Kidney (tissue), 14 donors: Measurements from ENCODE around the gene ARAP1. TPM values are rescaled to one million over a fixed set of nuclear protein-coding genes. Genes with fewer than 3 reads are reported as not detected.
A peak's percentile ranks its signal among the peaks of the same experiment; 100 is the strongest.
"Not testable (repeated sequence)": the region's sequence is repeated elsewhere in the genome, so short reads cannot be mapped to it uniquely, and the experiment has no call there.

Source experiments
- DNase-seq, 5 donors: peaks; one replicate each; pipeline ENCODE4 v3.0.0-alpha.2; 2013 to 2020
- FAIRE-seq: peaks from 2 replicates; lab custom pipeline; 2012; peaks lifted over from hg19 to GRCh38; lab: Jason Lieb, UNC
- H3K27ac ChIP-seq, 2 donors: one replicate each; pipeline ENCODE4 v1.7.0; 2013; ENCODE audit warnings: low read depth in 2 of 2, low read length in 2 of 2, inconsistent platforms in 1 of 2
- H3K27me3 ChIP-seq: one replicate; pipeline ENCODE4 v1.7.1; 2013; ENCODE audit warnings: low read length, inconsistent platforms; ENCODE audit not compliant: control insufficient read depth, insufficient read depth
- H3K36me3 ChIP-seq, 3 donors: one replicate each; pipeline versions ENCODE4 v1.7.0 to v1.7.1; 2013; ENCODE audit warnings: low read length in 3 of 3, control low read depth in 1 of 3, inconsistent platforms in 1 of 3; ENCODE audit not compliant: insufficient read depth in 3 of 3, control insufficient read depth in 2 of 3
- H3K4me1 ChIP-seq, 3 donors: one replicate each; pipeline versions ENCODE4 v1.7.0 to v1.7.1; 2013; ENCODE audit warnings: low read length in 3 of 3, inconsistent platforms in 1 of 3, low read depth in 1 of 3; ENCODE audit not compliant: control insufficient read depth in 2 of 3, insufficient read depth in 2 of 3
- H3K4me3 ChIP-seq, 3 donors: one replicate each; pipeline versions ENCODE4 v1.7.0 to v1.8.1; 2013; ENCODE audit warnings: low read length in 3 of 3, control low read depth in 1 of 3, inconsistent platforms in 1 of 3
- H3K9ac ChIP-seq, 3 donors: one replicate each; pipeline versions ENCODE4 v1.7.0 to v1.7.1; 2013; ENCODE audit warnings: low read length in 3 of 3, control low read depth in 1 of 3, inconsistent platforms in 1 of 3
- H3K9me3 ChIP-seq, 3 donors: one replicate each; pipeline versions ENCODE4 v1.7.0 to v1.7.1; 2013; ENCODE audit warnings: low read length in 3 of 3, control low read depth in 1 of 3, inconsistent platforms in 1 of 3; ENCODE audit not compliant: control insufficient read depth in 2 of 3, insufficient read depth in 1 of 3
- CTCF ChIP-seq: IDR thresholded peaks from 3 replicates; pipeline ENCODE4 v1.5.1; 2012; ENCODE audit warnings: mild to moderate bottlenecking, moderate library complexity, borderline replicate concordance; ENCODE audit not compliant: insufficient read depth; ENCODE audit errors: extremely low read depth
- intact Hi-C: fragments of 100-400 bp; cut with DNase I; formaldehyde crosslinking; loops from one replicate; pipeline ENCODE4 v1.11.1; 2022
- polyA plus RNA-seq: library from polyadenylated mRNA; stranded (reverse); fragments of 350-450 nt; fragmentation: Illumina TruSeq; extraction: RNeasy Lipid Tissue Mini Kit (QIAGEN cat#74804); gene quantifications from one replicate; pipeline ENCODE4 v1.2.3, GENCODE V29; 2014; ENCODE audit warnings: low read depth, low replicate concordance; ENCODE audit not compliant: insufficient read depth
- total RNA-seq: library from RNA; stranded (reverse); fragmentation: NEBNext Ultra II Directional; extraction: Animal tissue kit (Norgen Biotek cat#: 25700); gene quantifications from one replicate; pipeline ENCODE4 v1.2.1, GENCODE V29; 2021
- donor health status: control.
- donor health status: control.
- donor health status: control.
- donor health status: control.
- donor health status: control.
- donor health status: DM: yes; HTN: yes; CAD: no.
- donor health status: Normal renal cell carcinoma (clear cell type).

ARAP1 gene
- total and polyA plus RNA-seq, 2 donors from 2014 or later, result 58.2 to 80.8 TPM

- H3K27ac ChIP-seq, result no peak overlapping the region
- no peak overlapping the region for H3K9ac ChIP-seq
Measured at GRCh38 chr11:72792437-72793021, 40.3 kb upstream of the ARAP1 start.

DNA sequence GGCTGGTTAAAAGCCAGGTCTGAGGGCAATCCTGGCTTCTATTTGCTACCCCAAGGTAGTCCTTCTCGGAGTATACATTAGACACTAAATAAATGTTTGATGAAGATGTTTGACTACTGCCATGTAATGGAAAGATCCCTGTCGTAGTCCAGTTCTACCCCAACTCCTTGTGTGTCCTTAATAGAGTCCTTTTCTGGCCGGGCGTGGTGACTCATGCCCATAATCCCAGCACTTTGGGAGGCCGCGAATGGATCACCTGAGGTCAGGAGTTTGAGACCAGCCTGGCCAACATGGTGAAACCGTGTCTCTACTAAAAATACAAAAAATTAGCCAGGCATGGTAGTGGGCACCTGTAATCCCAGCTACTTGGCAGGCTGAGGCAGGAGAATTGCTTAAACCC, 39.0 kb upstream of the ARAP1 start:
- peak in 1 of 5 donors; percentile 37 for DNase-seq
- intact Hi-C loops, FAIRE-seq, H3K4me3 ChIP-seq, H3K27me3 ChIP-seq, H3K27ac ChIP-seq, H3K9me3 ChIP-seq, H3K36me3 ChIP-seq, H3K9ac ChIP-seq: not testable (repeated sequence)
- H3K4me1 ChIP-seq, result peaks cover 2 to 16% (median 13%) of the 10 kb centered on the region in 3 donors

More at GRCh38 chr11:72792437-72793021, 40.3 kb upstream of the ARAP1 start:
- TF ChIP-seq CTCF, result no peak
- no peak for FAIRE-seq
- Histone ChIP-seq H3K4me1 (peaks cover 2 to 13% (median 12%) of the 10 kb centered on the region in 3 donors), H3K36me3 (no peaks in the 10 kb centered on the region), H3K27me3 (no peaks in the 10 kb centered on the region), H3K4me3 (no peak overlapping the region), H3K9me3 (no peaks in the 10 kb centered on the region)
- peak in 2 of 5 donors; percentile 60 to 67 for DNase-seq
- intact Hi-C loops, result no loop called here

GRCh38 chr11:72789493-72790131, 37.4 kb upstream of the ARAP1 start:
- Histone ChIP-seq H3K27me3 (no peaks in the 10 kb centered on the region), H3K9me3 (no peaks in the 10 kb centered on the region), H3K27ac (no peak overlapping the region), H3K36me3 (no peaks in the 10 kb centered on the region), H3K9ac (no peak overlapping the region), H3K4me3 (no peak overlapping the region), H3K4me1 (peaks cover 2 to 14% (median 13%) of the 10 kb centered on the region in 3 donors)
- no peak for TF ChIP-seq CTCF
- intact Hi-C loops, result loop anchor here (10.0 kb wide), 1 partner anchor 55 kb away; no protein-coding TSS in a partner anchor
- no peak for FAIRE-seq
- DNase-seq, result no peak

GRCh38 chr11:72788241-72788640, 36.0 kb upstream of the ARAP1 start:
- H3K27ac ChIP-seq, result no peak overlapping the region
- no peak overlapping the region for H3K9ac ChIP-seq

More at GRCh38 chr11:72788241-72788640, 36.0 kb upstream of the ARAP1 start:
- no peak for TF ChIP-seq CTCF
- Histone ChIP-seq H3K27me3 (no peaks in the 10 kb centered on the region), H3K4me3 (no peak overlapping the region), H3K4me1 (peaks cover 0 to 14% (median 11%) of the 10 kb centered on the region in 3 donors), H3K9me3 (no peaks in the 10 kb centered on the region), H3K36me3 (no peaks in the 10 kb centered on the region)
- no peak for FAIRE-seq
- intact Hi-C loops, result loop anchor here (10.0 kb wide), 1 partner anchor 53 kb away; no protein-coding TSS in a partner anchor
- no peak for DNase-seq
